SU-DHL-6 (cell line): ENCODE data around the gene CLPX.

Experiments
- H2AFZ ChIP-seq: fragments of 200-600 bp; sonication (generic); 2 replicates; pipeline ENCODE4 v1.6.1; 2014; ENCODE audit warnings: low read depth, mild to moderate bottlenecking, moderate library complexity, mixed read lengths, antibody characterized with exemption, low read length; ENCODE audit not compliant: severe bottlenecking
- H3F3A ChIP-seq: fragments of 200-600 bp; shearing (Covaris generic); 2 replicates; pipeline ENCODE4 v1.6.0; 2016; ENCODE audit warnings: antibody characterized with exemption, mild to moderate bottlenecking; ENCODE audit not compliant: insufficient read depth
- H3K27ac ChIP-seq: fragments of 200-600 bp; sonication (generic); 2 replicates; pipeline ENCODE4 v1.5.1; 2016; ENCODE audit warnings: low read depth, mild to moderate bottlenecking, low read length, moderate library complexity, mixed read lengths
- H3K27me3 ChIP-seq: fragments of 200-600 bp; sonication (generic), shearing (Covaris generic); 2 replicates; pipeline ENCODE4 v1.6.0; 2014; ENCODE audit warnings: mild to moderate bottlenecking, low read length
- H3K36me3 ChIP-seq: fragments of 200-600 bp; sonication (generic); 2 replicates; pipeline ENCODE4 v1.6.1; 2014; ENCODE audit warnings: mild to moderate bottlenecking, low read length, mixed read lengths
- H3K4me2 ChIP-seq: fragments of 300-600, 200-600 bp; shearing (Covaris generic), sonication (generic); 2 replicates; pipeline ENCODE4 v1.6.0; 2014; ENCODE audit warnings: low read length, low read depth, mild to moderate bottlenecking; ENCODE audit not compliant: poor library complexity, severe bottlenecking
- H3K4me3 ChIP-seq: fragments of 200-600 bp; sonication (generic); 2 replicates; pipeline ENCODE4 v1.5.1; 2014; ENCODE audit warnings: antibody characterized with exemption, low read length, mild to moderate bottlenecking, mixed read lengths; ENCODE audit not compliant: insufficient read depth, poor library complexity, severe bottlenecking
- H3K79me2 ChIP-seq: fragments of 200-600 bp; sonication (generic); 2 replicates; pipeline ENCODE4 v1.6.1; 2014; ENCODE audit warnings: mild to moderate bottlenecking, low read length, moderate library complexity; ENCODE audit not compliant: insufficient read depth
- H3K9ac ChIP-seq: fragments of 200-600 bp; sonication (generic); 2 replicates; pipeline ENCODE4 v1.7.0; 2014; ENCODE audit warnings: mild to moderate bottlenecking, low read length
- H3K9me2 ChIP-seq: fragments of 200-600 bp; sonication (generic); replicated peaks from 2 replicates; pipeline ENCODE4 v1.6.1; 2014; ENCODE audit warnings: low read length; ENCODE audit not compliant: insufficient read depth
- H3K9me3 ChIP-seq: fragments of 200-600 bp; sonication (generic); 2 replicates; pipeline ENCODE4 v1.6.1; 2014; ENCODE audit warnings: low read length, mixed read lengths; ENCODE audit not compliant: insufficient read depth
- H4K20me1 ChIP-seq: fragments of 200-600 bp; sonication (generic); 2 replicates; pipeline ENCODE4 v1.6.1; 2014; ENCODE audit warnings: low read depth, mild to moderate bottlenecking, antibody characterized with exemption, low read length, moderate library complexity, mixed read lengths
- EZH2phosphoT487 ChIP-seq: fragments of 200-600 bp; sonication (generic), shearing (Covaris generic); conservative IDR thresholded peaks from 2 replicates; pipeline ENCODE4 v1.6.1; 2018; ENCODE audit warnings: mild to moderate bottlenecking, antibody characterized with exemption, low read length, moderate library complexity, mixed read lengths
- TF ChIP-seq, protein P1 (sequence below): fragments of 200-600 bp; sonication (generic); IDR thresholded peaks from one replicate; pipeline ENCODE4 v1.5.1; 2017; ENCODE audit warnings: antibody characterized with exemption, mild to moderate bottlenecking, low read length, moderate library complexity; ENCODE audit not compliant: insufficient read depth, poor library complexity, severe bottlenecking

CLPX gene

GRCh38 chr15:65215496-65215895 is 30.4 kb upstream of the CLPX start:
- no peak overlapping the region for H3K27ac ChIP-seq
- no peak overlapping the region for H2AFZ ChIP-seq
- no peaks in the 10 kb centered on the region for H3K27me3 ChIP-seq
- H3K4me2 ChIP-seq, result no peak overlapping the region
- H4K20me1 ChIP-seq, result no peaks in the 10 kb centered on the region
- H3K79me2 ChIP-seq, result no peaks in the 10 kb centered on the region
- H3K9me3 ChIP-seq, result no peaks in the 10 kb centered on the region
- H3F3A ChIP-seq, result no peaks in the 10 kb centered on the region
- TF ChIP-seq, protein P1, sequence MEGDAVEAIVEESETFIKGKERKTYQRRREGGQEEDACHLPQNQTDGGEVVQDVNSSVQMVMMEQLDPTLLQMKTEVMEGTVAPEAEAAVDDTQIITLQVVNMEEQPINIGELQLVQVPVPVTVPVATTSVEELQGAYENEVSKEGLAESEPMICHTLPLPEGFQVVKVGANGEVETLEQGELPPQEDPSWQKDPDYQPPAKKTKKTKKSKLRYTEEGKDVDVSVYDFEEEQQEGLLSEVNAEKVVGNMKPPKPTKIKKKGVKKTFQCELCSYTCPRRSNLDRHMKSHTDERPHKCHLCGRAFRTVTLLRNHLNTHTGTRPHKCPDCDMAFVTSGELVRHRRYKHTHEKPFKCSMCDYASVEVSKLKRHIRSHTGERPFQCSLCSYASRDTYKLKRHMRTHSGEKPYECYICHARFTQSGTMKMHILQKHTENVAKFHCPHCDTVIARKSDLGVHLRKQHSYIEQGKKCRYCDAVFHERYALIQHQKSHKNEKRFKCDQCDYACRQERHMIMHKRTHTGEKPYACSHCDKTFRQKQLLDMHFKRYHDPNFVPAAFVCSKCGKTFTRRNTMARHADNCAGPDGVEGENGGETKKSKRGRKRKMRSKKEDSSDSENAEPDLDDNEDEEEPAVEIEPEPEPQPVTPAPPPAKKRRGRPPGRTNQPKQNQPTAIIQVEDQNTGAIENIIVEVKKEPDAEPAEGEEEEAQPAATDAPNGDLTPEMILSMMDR, result no peak
- TF ChIP-seq EZH2phosphoT487, result no peak
- no peaks in the 10 kb centered on the region for H3K36me3 ChIP-seq
- no peaks in the 10 kb centered on the region for H3K9me2 ChIP-seq
- no peak overlapping the region for H3K4me3 ChIP-seq
- H3K9ac ChIP-seq, result no peak overlapping the region

GRCh38 chr15:65214010-65214409 is 28.9 kb upstream of the CLPX start:
- Histone ChIP-seq H3K4me3 (no peak overlapping the region), H2AFZ (no peak overlapping the region)

DNA sequence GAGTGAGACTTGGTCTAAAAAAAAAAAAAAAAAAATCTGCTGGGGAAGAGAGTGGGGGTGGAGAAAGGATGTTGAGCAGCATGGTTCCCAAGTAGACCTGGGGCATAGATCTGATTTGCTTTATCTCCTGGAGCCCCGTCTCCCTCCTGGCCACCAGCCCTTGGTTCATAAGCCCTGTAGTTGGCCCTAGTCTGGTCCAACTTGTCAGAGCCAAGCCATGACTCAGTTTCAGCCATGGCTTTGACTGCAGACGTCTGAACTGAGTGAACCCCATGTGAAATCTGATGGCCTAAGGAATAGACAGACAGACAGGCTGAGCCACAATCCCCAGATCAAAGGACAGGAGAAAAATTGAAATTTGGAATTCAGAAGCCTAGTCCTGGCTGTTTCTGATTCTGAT is 28.1 kb upstream of the CLPX start:
- Histone ChIP-seq H3K36me3 (no peaks in the 10 kb centered on the region), H3K27me3 (no peaks in the 10 kb centered on the region), H3K79me2 (no peaks in the 10 kb centered on the region), H4K20me1 (no peaks in the 10 kb centered on the region), H3K4me2 (no peak overlapping the region), H3K27ac (no peak overlapping the region), H3K9me2 (no peaks in the 10 kb centered on the region), H3K9me3 (no peaks in the 10 kb centered on the region), H3K4me3 (no peak overlapping the region), H3K9ac (no peak overlapping the region), H3F3A (no peaks in the 10 kb centered on the region), H2AFZ (no peak overlapping the region)
- TF ChIP-seq, protein P1, result no peak
- TF ChIP-seq EZH2phosphoT487, result no peak

More at GRCh38 chr15:65214010-65214409, 28.9 kb upstream of the CLPX start:
- no peaks in the 10 kb centered on the region for H3K9me3 ChIP-seq
- H3K9ac ChIP-seq, result no peak overlapping the region
- H3K79me2 ChIP-seq, result no peaks in the 10 kb centered on the region
- no peak overlapping the region for H3K27ac ChIP-seq
- no peaks in the 10 kb centered on the region for H3K9me2 ChIP-seq
- H4K20me1 ChIP-seq, result no peaks in the 10 kb centered on the region
- H3F3A ChIP-seq, result no peaks in the 10 kb centered on the region
- H3K27me3 ChIP-seq, result no peaks in the 10 kb centered on the region
- no peak overlapping the region for H3K4me2 ChIP-seq
- no peaks in the 10 kb centered on the region for H3K36me3 ChIP-seq
- TF ChIP-seq EZH2phosphoT487, result no peak
- TF ChIP-seq, protein P1, result no peak
